ENCODE results near the gene TOR1AIP2.
A peak's percentile ranks its signal among the peaks of the same experiment; 100 is the strongest.

Gene TOR1AIP2

GRCh38 chr1:179825798-179826460, 51.7 kb downstream of the TOR1AIP2 start:
- no peak for DNase-seq (ENCODE audit: low read depth)

GRCh38 chr1:179825206-179825605, 52.4 kb downstream of the TOR1AIP2 start:
- DNase-seq (ENCODE audit: low read depth): no peak

- DNase-seq (ENCODE audit: low read depth): no peak
Measured at GRCh38 chr1:179824265-179824664, 53.3 kb downstream of the TOR1AIP2 start.

DNA sequence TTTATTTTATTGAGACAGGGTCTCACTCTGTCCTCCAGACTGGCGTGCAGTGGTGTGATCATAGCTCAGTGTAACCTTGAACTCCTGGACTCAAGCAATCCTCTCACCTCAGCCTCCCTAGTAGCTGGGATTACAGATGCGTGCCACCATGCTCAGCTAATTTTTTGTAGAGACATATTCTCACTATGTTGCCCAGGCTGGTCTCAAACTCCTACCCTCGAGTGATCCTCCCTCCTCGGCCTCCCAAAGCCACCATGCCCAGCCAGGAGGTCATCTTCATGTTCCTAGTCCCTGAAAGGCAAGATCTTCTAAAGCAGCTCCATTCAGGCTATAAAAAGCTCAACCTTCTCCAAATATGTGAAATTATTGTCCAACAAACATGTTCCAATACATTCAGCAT, 53.9 kb downstream of the TOR1AIP2 start:
- no peak for DNase-seq (ENCODE audit: low read depth)

- no peak for DNase-seq (ENCODE audit: low read depth)
Measured at GRCh38 chr1:179822065-179822464, 55.5 kb downstream of the TOR1AIP2 start.

- DNase-seq (ENCODE audit: low read depth): no peak
Measured at GRCh38 chr1:179821524-179821923, 56.1 kb downstream of the TOR1AIP2 start.

GRCh38 chr1:179820226-179820970, 57.2 kb downstream of the TOR1AIP2 start:
- DNase-seq (ENCODE audit: low read depth): no peak

DNA sequence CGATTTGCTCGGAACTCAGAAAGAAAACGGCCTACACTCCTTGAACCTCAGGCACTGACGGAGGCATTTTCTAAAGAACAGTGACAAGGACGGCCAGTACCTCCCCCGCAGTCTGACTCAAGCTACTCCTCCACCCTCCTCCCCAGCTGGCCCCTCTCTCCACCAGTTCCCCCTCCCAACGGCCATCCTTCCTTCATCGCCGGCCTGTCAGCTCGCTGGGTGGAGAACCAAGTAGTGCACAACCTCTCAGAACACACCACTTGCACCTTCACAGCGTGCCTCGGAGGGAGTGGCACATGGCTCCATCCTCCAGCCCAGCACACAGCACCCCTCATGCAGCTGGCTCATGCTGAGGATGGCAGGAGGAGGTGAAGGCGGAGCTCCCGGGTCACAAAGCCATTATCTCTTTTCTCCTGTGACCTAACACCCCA, 58.8 kb downstream of the TOR1AIP2 start:
- no peak for DNase-seq (ENCODE audit: low read depth)

- DNase-seq (ENCODE audit: low read depth): no peak
Measured at GRCh38 chr1:179818260-179818659, 59.3 kb downstream of the TOR1AIP2 start.

- DNase-seq (ENCODE audit: low read depth): no peak
Measured at GRCh38 chr1:179817789-179818188, 59.8 kb downstream of the TOR1AIP2 start.

- no peak for DNase-seq (ENCODE audit: low read depth)
Measured at GRCh38 chr1:179817056-179817455, 60.5 kb downstream of the TOR1AIP2 start.

GRCh38 chr1:179816196-179816960, 61.2 kb downstream of the TOR1AIP2 start:
- DNase-seq (ENCODE audit: low read depth): no peak

GRCh38 chr1:179815641-179816040, 62.0 kb downstream of the TOR1AIP2 start:
- no peak for DNase-seq (ENCODE audit: low read depth)

GRCh38 chr1:179814546-179814838, 63.1 kb downstream of the TOR1AIP2 start:
- no peak for DNase-seq (ENCODE audit: low read depth)

- DNase-seq (ENCODE audit: low read depth): no peak
Measured at GRCh38 chr1:179813626-179814545, 63.7 kb downstream of the TOR1AIP2 start.

DNA sequence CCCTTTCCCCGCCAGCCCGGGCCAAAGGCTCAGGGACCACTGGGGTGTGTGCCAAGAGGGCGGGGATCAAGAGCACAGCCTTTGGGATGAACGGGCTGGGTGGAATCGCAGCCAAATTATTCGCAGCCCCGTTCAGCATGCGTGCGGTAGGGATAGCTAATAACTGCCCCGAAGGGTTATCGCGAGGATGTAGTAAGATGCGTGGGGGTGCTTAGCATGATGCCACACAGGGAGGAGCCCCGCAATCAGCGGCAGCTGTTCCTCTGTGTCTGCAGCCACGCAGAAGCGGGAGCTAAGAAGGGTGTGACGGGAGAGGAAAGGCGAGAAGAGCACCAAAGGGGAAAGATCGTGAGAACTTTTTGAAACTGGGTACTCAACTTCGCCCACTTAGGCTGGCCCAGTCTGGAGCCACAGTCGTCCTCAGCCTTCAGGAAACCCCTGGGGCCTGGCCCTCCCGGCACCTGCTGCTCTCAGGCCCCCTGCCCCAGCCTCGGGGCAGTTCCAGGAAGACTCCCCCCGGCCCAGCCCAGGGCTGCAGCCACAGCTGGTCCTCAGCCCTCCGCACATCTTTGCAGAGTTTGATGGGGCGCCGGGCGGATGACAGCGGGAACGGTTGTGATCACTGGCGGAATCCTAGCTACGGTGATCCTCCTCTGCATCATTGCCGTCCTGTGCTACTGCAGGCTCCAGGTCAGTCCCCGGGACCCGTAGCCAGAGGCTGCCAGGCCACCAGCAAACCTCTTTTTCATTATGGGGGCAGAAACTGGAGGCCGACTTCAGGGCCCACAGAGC, 64.9 kb downstream of the TOR1AIP2 start:
- no peak for DNase-seq (ENCODE audit: low read depth)

DNA sequence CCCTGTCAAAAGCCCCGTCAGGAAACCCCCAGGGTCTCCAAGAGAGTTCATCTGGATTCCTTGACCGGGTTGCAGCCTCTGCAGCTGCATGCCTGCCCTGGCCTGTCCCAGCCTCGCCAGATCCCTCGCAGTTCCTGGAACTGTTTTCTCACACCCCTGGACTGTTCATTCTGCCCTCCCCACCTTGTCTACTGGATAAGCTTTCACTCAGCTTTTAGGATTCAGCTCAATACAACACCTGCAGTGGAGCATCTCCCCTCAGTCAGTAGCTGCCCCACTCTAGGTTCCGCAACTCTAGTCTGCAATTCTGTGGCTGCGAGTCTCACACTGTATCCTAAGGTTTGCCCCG, 67.3 kb downstream of the TOR1AIP2 start:
- DNase-seq (ENCODE audit: low read depth): no peak

GRCh38 chr1:179809506-179810366, 67.9 kb downstream of the TOR1AIP2 start:
- DNase-seq (ENCODE audit: low read depth): peak; percentile 34

DNA sequence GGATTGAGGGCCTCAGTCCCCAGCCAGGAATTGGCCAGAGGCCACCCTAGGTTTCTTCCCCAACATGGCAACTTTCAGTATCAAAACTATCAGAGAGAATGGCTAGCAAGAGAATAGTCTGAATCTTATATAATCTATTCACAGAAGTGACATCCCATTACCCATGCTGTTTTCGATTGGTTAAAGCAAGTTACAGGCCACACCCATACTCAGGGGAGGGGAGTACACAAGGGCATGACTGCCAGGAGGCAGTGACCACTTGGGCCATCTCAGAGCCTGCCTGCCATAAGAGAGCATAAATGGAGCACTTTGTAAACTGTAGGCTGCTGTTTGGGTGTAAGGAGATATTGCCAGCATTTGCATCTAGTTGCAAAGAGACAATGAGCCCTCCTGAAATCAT, 69.1 kb downstream of the TOR1AIP2 start:
- no peak for DNase-seq (ENCODE audit: low read depth)
